GM04504 (cell line): ENCODE data around the gene COL6A2.

Experiments used
- DNase-seq: peaks from one replicate; pipeline ENCODE4 v3.0.0-alpha.2; 2012; ENCODE audit warnings: low read depth

COL6A2 gene

GRCh38 chr21:46114963-46115362 is 17.1 kb downstream of the COL6A2 start:
- no peak for DNase-seq

- no peak for DNase-seq
These were observed 17.7 kb downstream of the COL6A2 start for GRCh38 chr21:46115441-46116188.

- DNase-seq: no peak
These were observed 18.4 kb downstream of the COL6A2 start for GRCh38 chr21:46116189-46116775.

GRCh38 chr21:46116776-46117585 is 19.1 kb downstream of the COL6A2 start:
- no peak for DNase-seq

GRCh38 chr21:46117586-46118315 is 19.8 kb downstream of the COL6A2 start:
- DNase-seq: no peak

GRCh38 chr21:46118316-46119143 is 20.6 kb downstream of the COL6A2 start:
- DNase-seq: no peak

GRCh38 chr21:46119144-46119636 is 21.3 kb downstream of the COL6A2 start:
- no peak for DNase-seq

GRCh38 chr21:46119637-46120271 is 21.8 kb downstream of the COL6A2 start:
- DNase-seq: no peak

GRCh38 chr21:46120301-46121285 is 22.7 kb downstream of the COL6A2 start:
- DNase-seq: no peak

- DNase-seq: no peak
These were observed 23.6 kb downstream of the COL6A2 start for GRCh38 chr21:46121286-46122221.

- peak; percentile 71 for DNase-seq
These were observed 24.3 kb downstream of the COL6A2 start for GRCh38 chr21:46122237-46122671.

- DNase-seq: no peak
These were observed 25.1 kb downstream of the COL6A2 start for GRCh38 chr21:46122758-46123683.

GRCh38 chr21:46124083-46124925 is 26.4 kb downstream of the COL6A2 start:
- no peak for DNase-seq

- DNase-seq: no peak
These were observed 27.3 kb downstream of the COL6A2 start for GRCh38 chr21:46124926-46125845.

GRCh38 chr21:46125846-46126301 is 28.0 kb downstream of the COL6A2 start:
- no peak for DNase-seq
